H1 (cell line): ENCODE data around the gene ELAPOR1. TPM values are rescaled to one million over a fixed set of nuclear protein-coding genes. Genes with fewer than 3 reads are reported as not detected.

Source experiments
- CTCF ChIA-PET: fragments of 300-600 bp; sonication (Branson Sonifier 250); formaldehyde crosslinking; loops from one replicate; lab custom pipeline; 2021; ENCODE audit not compliant: partially characterized antibody; lab: Charles Lee
- POLR2A ChIA-PET: fragments of 300-600 bp; sonication (Branson Sonifier 250); formaldehyde crosslinking; loops from one replicate; lab custom pipeline; 2021; ENCODE audit warnings: inconsistent platforms; ENCODE audit not compliant: partially characterized antibody; lab: Charles Lee
- DNase-seq, 2 experiments: peaks; one replicate each; pipeline versions ENCODE4 v3.0.0 to v3.0.0-alpha.2; 2010 to 2022; ENCODE audit warnings: low spot score in 2 of 2, low read depth in 1 of 2, mixed read lengths in 1 of 2
- FAIRE-seq: peaks from 2 replicates; lab custom pipeline; 2011; peaks lifted over from hg19 to GRCh38; lab: Jason Lieb, UNC
- H2AFZ ChIP-seq: 2 replicates; pipeline ENCODE4 v1.8.1; 2012; ENCODE audit warnings: low read length, inconsistent platforms
- H2AK5ac ChIP-seq: 2 replicates; pipeline ENCODE4 v1.6.1; 2013; ENCODE audit warnings: low read depth, low read length
- H2BK120ac ChIP-seq: replicated peaks from 2 replicates; pipeline ENCODE3; 2013; ENCODE audit warnings: low read depth, low read length, inconsistent platforms
- H2BK12ac ChIP-seq: 2 replicates; pipeline ENCODE4 v1.6.1; 2013; ENCODE audit warnings: low read depth, low read length
- H2BK15ac ChIP-seq: 2 replicates; pipeline ENCODE4 v1.6.1; 2013; ENCODE audit warnings: low read length
- H2BK20ac ChIP-seq: 2 replicates; pipeline ENCODE4 v1.6.1; 2013; ENCODE audit warnings: low read length
- H2BK5ac ChIP-seq: 2 replicates; pipeline ENCODE4 v1.6.1; 2013; ENCODE audit warnings: low read depth, low read length
- H3K14ac ChIP-seq: 2 replicates; pipeline ENCODE4 v1.6.1; 2013; ENCODE audit warnings: inconsistent platforms; ENCODE audit not compliant: insufficient read length
- H3K18ac ChIP-seq: 2 replicates; pipeline ENCODE4 v1.6.1; 2013; ENCODE audit warnings: low read length; ENCODE audit errors: extremely low read depth
- H3K23ac ChIP-seq: 2 replicates; pipeline ENCODE4 v1.6.1; 2013; ENCODE audit warnings: inconsistent platforms; ENCODE audit not compliant: insufficient read length
- H3K23me2 ChIP-seq: 2 replicates; pipeline ENCODE4 v1.6.1; 2013; ENCODE audit warnings: low read depth, low read length
- H3K27ac ChIP-seq: 2 replicates; pipeline ENCODE4 v1.6.1; 2011; ENCODE audit warnings: low read depth, low read length, inconsistent platforms
- H3K27me3 ChIP-seq, 4 experiments: replicated peaks in 1 of 4; 1 replicate in 1 of 4; 2 replicates in 3 of 4; pipeline versions ENCODE4 v1.6.1 to v1.8.1; 2011 to 2013; ENCODE audit warnings: low read length in 3 of 4, mild to moderate bottlenecking in 3 of 4, inconsistent platforms in 2 of 4, mixed read lengths in 2 of 4, moderate library complexity in 1 of 4; ENCODE audit not compliant: control insufficient read depth in 3 of 4, insufficient read depth in 3 of 4; ENCODE audit errors: extremely low read depth in 1 of 4
- H3K36me3 ChIP-seq, 4 experiments: 2 replicates each; pipeline versions ENCODE4 v1.6.1 to v1.8.1; 2011 to 2013; ENCODE audit warnings: mild to moderate bottlenecking in 4 of 4, low read length in 3 of 4, moderate library complexity in 2 of 4, control low read depth in 1 of 4, inconsistent platforms in 1 of 4; ENCODE audit not compliant: insufficient read depth in 4 of 4, control insufficient read depth in 2 of 4
- H3K4ac ChIP-seq: replicated peaks from 2 replicates; pipeline ENCODE3; 2013; ENCODE audit warnings: low read length, low read depth, mixed read lengths, inconsistent platforms; ENCODE audit not compliant: insufficient read length
- H3K4me1 ChIP-seq, 4 experiments: replicated peaks in 1 of 4; 1 replicate in 1 of 4; 2 replicates in 3 of 4; pipeline versions ENCODE4 v1.6.1 to v1.8.1; 2011 to 2013; ENCODE audit warnings: low read length in 3 of 4, inconsistent platforms in 2 of 4, mixed read lengths in 1 of 4; ENCODE audit not compliant: insufficient read depth in 4 of 4, control insufficient read depth in 3 of 4
- H3K4me2 ChIP-seq, 2 experiments: 2 replicates each; pipeline versions ENCODE4 v1.6.1 to v1.8.1; 2011 to 2013; ENCODE audit warnings: low read depth in 2 of 2, low read length in 2 of 2, control low read depth in 1 of 2, inconsistent platforms in 1 of 2, mild to moderate bottlenecking in 1 of 2; ENCODE audit not compliant: insufficient read depth in 1 of 2
- H3K4me3 ChIP-seq, 4 experiments: fragments of 200-600, 300-600 bp in 1 of 4; sonication (generic), shearing (Covaris generic), sonication (Bioruptor Twin) in 1 of 4; 2 replicates each; pipeline versions ENCODE4 v1.5.1 to v1.8.1; 2011 to 2016; ENCODE audit warnings: low read length in 4 of 4, low read depth in 3 of 4, control low read depth in 2 of 4, inconsistent platforms in 2 of 4, mild to moderate bottlenecking in 2 of 4, mixed read lengths in 1 of 4, moderate library complexity in 1 of 4; ENCODE audit not compliant: insufficient read depth in 2 of 4; ENCODE audit errors: extremely low read depth in 1 of 4
- H3K56ac ChIP-seq: replicated peaks from 2 replicates; pipeline ENCODE3; 2013; ENCODE audit warnings: low read depth, mild to moderate bottlenecking, mixed read lengths, low read length, inconsistent platforms; ENCODE audit not compliant: insufficient read length
- H3K79me1 ChIP-seq: 2 replicates; pipeline ENCODE4 v1.6.1; 2013; ENCODE audit warnings: low read depth, low read length, control low read depth
- H3K79me2 ChIP-seq, 2 experiments: 2 replicates each; pipeline versions ENCODE4 v1.6.1 to v1.8.1; 2012 to 2013; ENCODE audit warnings: low read length in 2 of 2, mild to moderate bottlenecking in 2 of 2, inconsistent platforms in 1 of 2; ENCODE audit not compliant: insufficient read depth in 2 of 2, control insufficient read depth in 1 of 2
- H3K9ac ChIP-seq, 4 experiments: replicated peaks in 1 of 4; 1 replicate in 1 of 4; 2 replicates in 3 of 4; pipeline versions ENCODE4 v1.6.1 to v1.8.1; 2011 to 2013; ENCODE audit warnings: low read depth in 3 of 4, low read length in 3 of 4, control low read depth in 2 of 4, mild to moderate bottlenecking in 2 of 4, moderate library complexity in 2 of 4, inconsistent platforms in 1 of 4; ENCODE audit errors: extremely low read depth in 1 of 4
- H3K9me3 ChIP-seq, 2 experiments: 2 replicates each; pipeline versions ENCODE4 v1.6.1 to v1.8.1; 2012 to 2013; ENCODE audit warnings: mild to moderate bottlenecking in 2 of 2, moderate library complexity in 2 of 2, control low read depth in 1 of 2, inconsistent platforms in 1 of 2, low read depth in 1 of 2, low read length in 1 of 2, mixed read lengths in 1 of 2; ENCODE audit not compliant: insufficient read depth in 2 of 2
- H4K20me1 ChIP-seq, 2 experiments: replicated peaks in 1 of 2; 2 replicates each; pipeline versions ENCODE3 to v1.8.1; 2011 to 2013; ENCODE audit warnings: inconsistent platforms in 2 of 2, low read length in 2 of 2, mild to moderate bottlenecking in 1 of 2; ENCODE audit not compliant: insufficient read depth in 2 of 2, control insufficient read depth in 1 of 2
- H4K5ac ChIP-seq: 2 replicates; pipeline ENCODE4 v1.6.1; 2013; ENCODE audit warnings: low read length, low read depth, mixed read lengths, inconsistent platforms; ENCODE audit not compliant: insufficient read length
- H4K8ac ChIP-seq: 2 replicates; pipeline ENCODE4 v1.8.0; 2013; ENCODE audit warnings: mild to moderate bottlenecking, moderate library complexity, low read length, inconsistent platforms; ENCODE audit not compliant: insufficient read depth; ENCODE audit errors: extremely low read depth
- H4K91ac ChIP-seq: replicated peaks from 2 replicates; pipeline ENCODE3; 2013; ENCODE audit warnings: low read length, mixed read lengths, inconsistent platforms; ENCODE audit not compliant: insufficient read length
- CEBPB ChIP-seq: IDR thresholded peaks from 2 replicates; pipeline ENCODE4 v1.6.1; 2012; ENCODE audit warnings: low read depth, low read length
- EZH2 ChIP-seq: fragments of 200-600 bp; sonication (generic); IDR thresholded peaks from 2 replicates; pipeline ENCODE4 v1.7.1; 2012; ENCODE audit warnings: low read depth, mild to moderate bottlenecking, moderate library complexity, low read length, inconsistent platforms; ENCODE audit not compliant: severe bottlenecking
- GTF2F1 ChIP-seq: IDR thresholded peaks from 2 replicates; pipeline ENCODE4 v1.6.1; 2012; ENCODE audit warnings: low read depth, low read length, improper control_type of control experiment, borderline replicate concordance
- HDAC6 ChIP-seq: IDR thresholded peaks from one replicate; pipeline ENCODE4 v1.7.1; 2012; ENCODE audit warnings: low read depth, mild to moderate bottlenecking, inconsistent platforms, low read length, moderate library complexity
- KDM1A ChIP-seq: fragments of 200-600, 300-600 bp; sonication (generic); IDR thresholded peaks from 2 replicates; pipeline ENCODE4 v1.7.1; 2016; ENCODE audit warnings: mild to moderate bottlenecking, low read length, borderline replicate concordance
- NRF1 ChIP-seq: IDR thresholded peaks from 2 replicates; pipeline ENCODE4 v1.6.1; 2011; ENCODE audit warnings: mild to moderate bottlenecking, low read depth, low read length, improper control_type of control experiment
- POU5F1 ChIP-seq: IDR thresholded peaks from 2 replicates; pipeline ENCODE4 v1.6.1; 2011; ENCODE audit warnings: low read depth, mild to moderate bottlenecking, low read length, moderate library complexity
- SP4 ChIP-seq: IDR thresholded peaks from 2 replicates; pipeline ENCODE4 v1.6.1; 2012; ENCODE audit warnings: low read length, inconsistent platforms
- TAF1 ChIP-seq: IDR thresholded peaks from 2 replicates; pipeline ENCODE4 v1.6.1; 2011; ENCODE audit warnings: mild to moderate bottlenecking, low read depth, low read length
- TBP ChIP-seq: IDR thresholded peaks from 2 replicates; pipeline ENCODE4 v1.6.1; 2011; ENCODE audit warnings: low read depth, low read length, improper control_type of control experiment
- TEAD4 ChIP-seq: IDR thresholded peaks from 2 replicates; pipeline ENCODE4 v1.6.1; 2012; ENCODE audit warnings: low read depth, low read length, inconsistent platforms, mixed read lengths
- WGBS, 2 experiments: shearing (Covaris generic) in 1 of 2; methylation state at CpG; one replicate each; pipeline versions ENCODE4 v1.1.6 to v1.1.7; 2013 to 2015; ENCODE audit warnings: low lambda C conversion rate in 2 of 2, mixed read lengths in 2 of 2, inconsistent platforms in 1 of 2, low coverage in 1 of 2, missing lambda C conversion rate in 1 of 2; ENCODE audit not compliant: insufficient replicate concordance in 2 of 2, insufficient coverage in 1 of 2, insufficient read length in 1 of 2; ENCODE audit errors: extremely low coverage in 1 of 2, missing lambda C conversion rate in 1 of 2; 5-methylcytosine and 5-hydroxymethylcytosine counted together
- polyA plus RNA-seq, 7 experiments: library from polyadenylated mRNA; depleted of rRNA in 3 of 7; stranded (reverse) in 5 of 7; unstranded in 2 of 7; fragments of >200 nt in 5 of 7; fragments of 200-250 nt in 2 of 7; gene quantifications; 1 replicate in 5 of 7; 2 replicates in 1 of 7; 4 replicates in 1 of 7; pipeline versions ENCODE4 v1.2.1 to v1.2.3, GENCODE V29; 2011 to 2013; ENCODE audit warnings: missing spikeins in 2 of 7, mixed read lengths in 2 of 7
- total RNA-seq: library from RNA; stranded (reverse); fragmentation: NEBNext Ultra II Directional; extraction: Animal tissue kit (Norgen Biotek cat#: 25700); gene quantifications from 2 replicates; pipeline ENCODE4 v1.2.1, GENCODE V29; 2021

ELAPOR1 gene
- total and polyA plus RNA-seq, 2 of the 8 experiments (the other 6 are each of a cell fraction or from before 2014, with no cell fraction given), result 1.2 to 2.5 TPM

DNA sequence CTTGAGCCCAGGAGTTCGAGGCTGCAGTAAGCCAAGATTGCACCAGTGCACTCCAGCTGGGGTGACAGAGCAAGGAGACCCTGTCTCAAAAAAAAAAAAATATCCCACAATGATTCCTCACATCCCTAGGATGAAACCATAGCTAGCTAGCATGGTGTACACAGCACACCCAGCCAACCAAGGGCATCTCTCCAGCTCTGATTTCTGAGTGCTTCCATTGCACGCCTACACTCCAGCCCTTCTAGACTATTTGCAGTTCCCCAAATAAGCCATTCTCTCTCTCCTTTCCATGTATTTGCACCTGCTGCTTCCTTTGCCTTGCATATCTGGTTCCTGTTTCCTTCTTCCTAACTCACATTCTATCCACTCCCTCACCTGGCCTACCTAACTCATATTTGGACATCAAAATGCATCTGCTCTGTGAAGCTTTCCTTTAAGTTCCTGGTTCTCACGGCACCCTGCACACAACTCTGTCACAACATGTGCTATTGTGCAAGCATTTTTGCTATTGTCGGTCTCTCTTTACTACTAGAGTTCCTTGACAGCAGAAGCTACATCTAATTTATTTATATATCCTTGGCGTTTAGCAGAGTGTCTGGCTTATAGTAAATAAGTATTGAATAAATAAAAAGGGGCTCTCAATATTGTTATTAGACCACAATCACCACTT, 2.4 kb upstream of the ELAPOR1 start:
- Histone ChIP-seq H2BK12ac (no peak overlapping the region), H3K27ac (no peak overlapping the region), H3K27me3 (peaks cover 15 to 45% (median 32%) of the 10 kb centered on the region in 4 experiments), H3K9ac (no peak overlapping the region), H3K56ac (no peak overlapping the region), H2BK5ac (no peak overlapping the region), H2AFZ (no peak overlapping the region), H3K23me2 (peaks cover 11% of the 10 kb centered on the region), H3K4me3 (no peak overlapping the region), H3K79me1 (no peaks in the 10 kb centered on the region), H3K9me3 (no peaks in the 10 kb centered on the region), H4K91ac (no peak overlapping the region), H2AK5ac (no peak overlapping the region), H2BK20ac (no peak overlapping the region), H4K8ac (no peak overlapping the region), H3K4me1 (peaks cover 0 to 9% (median 3%) of the 10 kb centered on the region in 4 experiments; a peak in 4 of 7 replicates), H2BK120ac (no peak overlapping the region), H3K4ac (no peak overlapping the region), H3K23ac (no peak overlapping the region), H3K79me2 (no peaks in the 10 kb centered on the region), H4K20me1 (no peaks in the 10 kb centered on the region), H3K36me3 (no peaks in the 10 kb centered on the region; a peak in 1 of 8 replicates), H2BK15ac (no peak overlapping the region), H3K14ac (no peak overlapping the region), H3K4me2 (no peak overlapping the region), H4K5ac (no peak overlapping the region), H3K18ac (no peak overlapping the region)
- no peak for FAIRE-seq
- DNase-seq, result no peak
- 84% methylated on average over 5 of the region's 5 CpGs; no CpG with 5 or more reads in 1 of the 2 experiments for WGBS, 2 experiments
- ChIA-PET POLR2A (interaction anchor here (1.0 to 8.6 kb wide), 3 partner anchors 10 to 169 kb away, joined by 3 to 106 read pairs (median 5); partner anchors contain the start of gene TMEM167B), CTCF (interaction anchor here (0.5 to 4.8 kb wide), 21 partner anchors 8 to 280 kb away, joined by 3 to 32 read pairs (median 3); no protein-coding TSS in a partner anchor)
- TF ChIP-seq TBP (no peak), NRF1 (no peak), TAF1 (no peak), SP4 (no peak), TEAD4 (no peak), KDM1A (no peak), EZH2 (no peak), GTF2F1 (no peak), CEBPB (no peak), POU5F1 (no peak), HDAC6 (no peak)
